ENCODE data around the gene PGAM4.

PGAM4 gene

DNA sequence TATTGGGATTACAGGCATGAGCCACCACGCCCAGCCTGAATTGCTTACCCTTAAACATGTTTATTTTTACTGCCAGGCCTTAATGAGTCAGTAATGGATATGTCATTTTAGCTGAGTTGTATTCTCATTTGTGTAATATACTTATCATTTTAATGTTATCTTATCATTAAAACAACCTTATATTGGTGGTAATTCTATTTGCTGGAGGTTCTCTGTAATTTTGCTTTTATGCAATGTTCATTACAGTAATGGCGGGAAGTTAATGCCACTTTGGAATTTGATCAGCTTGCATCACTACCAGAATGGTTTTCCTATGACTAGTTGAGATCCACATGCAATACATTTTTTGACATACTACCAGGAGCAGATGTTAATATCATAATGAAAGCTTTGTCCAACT lies 6.3 kb upstream of the PGAM4 start:
- H4K20me1 ChIP-seq (ENCODE audit: insufficient read depth, low read length): no peaks in the 10 kb centered on the region
- no peak overlapping the region for H3K27ac ChIP-seq (ENCODE audit: low read length)
- H3K9ac ChIP-seq (ENCODE audit: low read length): no peak overlapping the region
- no peak overlapping the region for H3K4me3 ChIP-seq (ENCODE audit: low read length)
- H3K27me3 ChIP-seq (ENCODE audit: low read depth, low read length): no peaks in the 10 kb centered on the region
- H3K4me1 ChIP-seq (ENCODE audit: low read length): no peaks in the 10 kb centered on the region
- no peak overlapping the region for H2AFZ ChIP-seq (ENCODE audit: low read depth, low read length)
- TF ChIP-seq EZH2phosphoT487 (IDR thresholded peaks at IDR 0.05; ENCODE audit: low read depth): no peak
- TF ChIP-seq, protein P1, sequence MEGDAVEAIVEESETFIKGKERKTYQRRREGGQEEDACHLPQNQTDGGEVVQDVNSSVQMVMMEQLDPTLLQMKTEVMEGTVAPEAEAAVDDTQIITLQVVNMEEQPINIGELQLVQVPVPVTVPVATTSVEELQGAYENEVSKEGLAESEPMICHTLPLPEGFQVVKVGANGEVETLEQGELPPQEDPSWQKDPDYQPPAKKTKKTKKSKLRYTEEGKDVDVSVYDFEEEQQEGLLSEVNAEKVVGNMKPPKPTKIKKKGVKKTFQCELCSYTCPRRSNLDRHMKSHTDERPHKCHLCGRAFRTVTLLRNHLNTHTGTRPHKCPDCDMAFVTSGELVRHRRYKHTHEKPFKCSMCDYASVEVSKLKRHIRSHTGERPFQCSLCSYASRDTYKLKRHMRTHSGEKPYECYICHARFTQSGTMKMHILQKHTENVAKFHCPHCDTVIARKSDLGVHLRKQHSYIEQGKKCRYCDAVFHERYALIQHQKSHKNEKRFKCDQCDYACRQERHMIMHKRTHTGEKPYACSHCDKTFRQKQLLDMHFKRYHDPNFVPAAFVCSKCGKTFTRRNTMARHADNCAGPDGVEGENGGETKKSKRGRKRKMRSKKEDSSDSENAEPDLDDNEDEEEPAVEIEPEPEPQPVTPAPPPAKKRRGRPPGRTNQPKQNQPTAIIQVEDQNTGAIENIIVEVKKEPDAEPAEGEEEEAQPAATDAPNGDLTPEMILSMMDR (IDR thresholded peaks at IDR 0.05; ENCODE audit: low read depth, low read length): no peak
- H3K36me3 ChIP-seq (replicated peaks; ENCODE audit: low read depth, low read length): no peaks in the 10 kb centered on the region
- no peaks in the 10 kb centered on the region for H3K9me3 ChIP-seq (ENCODE audit: insufficient read depth, low read length)
- no peak overlapping the region for H3K4me2 ChIP-seq (ENCODE audit: low read length)
- no peaks in the 10 kb centered on the region for H3K79me2 ChIP-seq (ENCODE audit: low read length)

DNA sequence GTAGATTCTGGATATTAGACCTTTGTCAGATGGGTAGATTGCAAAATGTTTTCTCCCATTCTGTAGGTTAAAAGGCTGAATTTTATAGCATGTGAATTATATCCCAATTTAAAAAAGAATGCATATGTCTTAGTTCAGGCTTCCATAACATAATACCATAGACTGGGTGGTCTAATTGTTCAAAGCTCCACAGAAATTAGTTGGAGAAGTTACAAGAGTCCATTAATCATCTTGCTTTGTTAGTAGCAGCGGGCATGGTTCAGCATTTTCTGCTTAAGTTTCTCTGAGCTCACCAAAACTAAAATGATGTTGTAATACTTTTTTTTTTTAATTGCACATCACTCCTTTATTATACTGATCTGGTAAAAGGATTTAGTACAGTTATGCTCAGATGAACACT lies 1.8 kb downstream of the PGAM4 start:
- H3K9ac ChIP-seq (ENCODE audit: low read length): no peak overlapping the region
- TF ChIP-seq, protein P1 (IDR thresholded peaks at IDR 0.05; ENCODE audit: low read depth, low read length): no peak
- no peak for TF ChIP-seq EZH2phosphoT487 (IDR thresholded peaks at IDR 0.05; ENCODE audit: low read depth)

DNA sequence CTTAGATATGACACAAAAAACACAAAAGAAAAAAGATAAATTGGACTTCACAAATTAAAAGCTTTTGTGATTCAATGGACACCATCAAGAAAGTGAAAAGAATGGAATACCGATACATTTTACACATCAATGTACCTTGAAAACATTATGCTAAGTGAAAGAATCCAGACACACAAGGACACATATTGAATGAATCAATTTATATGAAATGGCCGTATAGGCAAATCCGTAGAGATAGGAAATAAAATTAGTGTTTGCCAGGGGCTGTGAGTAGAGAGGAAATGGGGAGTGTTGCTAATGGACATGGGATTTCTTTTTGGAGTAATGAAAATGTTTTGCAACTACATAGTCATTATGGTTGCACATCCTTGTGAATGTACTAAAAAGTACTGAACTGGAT lies 3.1 kb downstream of the PGAM4 start:
- Histone ChIP-seq H3K4me3 (ENCODE audit: low read length) (no peak overlapping the region), H3K27me3 (ENCODE audit: low read depth, low read length) (no peaks in the 10 kb centered on the region), H3K9me3 (ENCODE audit: insufficient read depth, low read length) (no peaks in the 10 kb centered on the region), H3K79me2 (ENCODE audit: low read length) (no peaks in the 10 kb centered on the region), H3K36me3 (replicated peaks; ENCODE audit: low read depth, low read length) (no peaks in the 10 kb centered on the region), H4K20me1 (ENCODE audit: insufficient read depth, low read length) (no peaks in the 10 kb centered on the region), H3K4me1 (ENCODE audit: low read length) (no peaks in the 10 kb centered on the region), H3K4me2 (ENCODE audit: low read length) (no peak overlapping the region), H3K27ac (ENCODE audit: low read length) (no peak overlapping the region), H3K9ac (ENCODE audit: low read length) (no peak overlapping the region), H2AFZ (ENCODE audit: low read depth, low read length) (no peak overlapping the region)
- TF ChIP-seq, protein P1 (IDR thresholded peaks at IDR 0.05; ENCODE audit: low read depth, low read length): no peak
- no peak for TF ChIP-seq EZH2phosphoT487 (IDR thresholded peaks at IDR 0.05; ENCODE audit: low read depth)

More for the DNA sequence above, 1.8 kb downstream of the PGAM4 start:
- H3K4me1 ChIP-seq (ENCODE audit: low read length): no peaks in the 10 kb centered on the region
- H3K79me2 ChIP-seq (ENCODE audit: low read length): no peaks in the 10 kb centered on the region
- no peak overlapping the region for H2AFZ ChIP-seq (ENCODE audit: low read depth, low read length)
- no peak overlapping the region for H3K27ac ChIP-seq (ENCODE audit: low read length)
- H3K9me3 ChIP-seq (ENCODE audit: insufficient read depth, low read length): no peaks in the 10 kb centered on the region
- H3K27me3 ChIP-seq (ENCODE audit: low read depth, low read length): no peaks in the 10 kb centered on the region
- no peak overlapping the region for H3K4me3 ChIP-seq (ENCODE audit: low read length)
- no peaks in the 10 kb centered on the region for H3K36me3 ChIP-seq (replicated peaks; ENCODE audit: low read depth, low read length)
- no peak overlapping the region for H3K4me2 ChIP-seq (ENCODE audit: low read length)
- H4K20me1 ChIP-seq (ENCODE audit: insufficient read depth, low read length): no peaks in the 10 kb centered on the region

DNA sequence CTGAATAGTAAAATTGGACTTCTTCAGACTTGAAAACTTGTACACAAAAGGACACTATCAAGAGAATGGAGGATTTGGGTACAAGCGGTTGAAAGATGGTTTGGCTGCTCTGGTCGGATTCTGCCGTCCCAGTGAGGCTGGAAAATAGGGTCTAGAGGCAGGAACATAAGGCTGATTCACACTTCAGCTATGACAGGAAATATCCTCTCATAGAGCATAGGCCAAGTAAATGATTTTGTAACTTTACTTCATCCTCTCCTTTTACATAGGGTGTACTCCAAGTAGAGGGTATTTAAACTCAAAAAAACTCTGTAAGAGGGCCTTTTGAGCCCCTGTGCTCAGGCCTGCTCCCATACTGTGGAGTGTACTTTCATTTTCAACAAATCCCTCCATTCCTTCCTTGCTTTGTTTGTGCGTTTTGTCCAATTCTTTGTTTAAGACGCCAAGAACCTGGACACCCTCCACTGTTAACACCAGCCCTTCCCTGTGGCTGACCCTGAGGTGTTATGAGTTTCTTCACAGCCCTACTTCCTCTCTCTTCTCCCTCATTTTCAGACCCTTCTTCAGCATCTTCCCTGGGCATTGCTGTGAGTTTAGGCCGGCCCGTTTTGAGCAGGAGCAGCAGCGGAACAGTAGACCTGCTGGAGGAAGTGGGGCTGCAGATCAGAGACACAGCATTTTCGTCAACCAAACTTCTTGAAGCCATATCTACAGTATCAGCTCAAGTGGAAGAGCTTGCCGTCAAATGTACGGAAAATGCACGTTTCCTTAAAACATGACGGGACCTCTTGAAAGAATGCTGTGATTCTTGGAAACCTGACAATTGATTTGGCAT lies 7.2 kb downstream of the PGAM4 start:
- no peak overlapping the region for H3K4me2 ChIP-seq (ENCODE audit: low read length)
- H3K9me3 ChIP-seq (ENCODE audit: insufficient read depth, low read length): no peaks in the 10 kb centered on the region
- no peak overlapping the region for H2AFZ ChIP-seq (ENCODE audit: low read depth, low read length)
- H3K4me1 ChIP-seq (ENCODE audit: low read length): no peaks in the 10 kb centered on the region
- no peaks in the 10 kb centered on the region for H3K36me3 ChIP-seq (replicated peaks; ENCODE audit: low read depth, low read length)
- no peaks in the 10 kb centered on the region for H4K20me1 ChIP-seq (ENCODE audit: insufficient read depth, low read length)
- H3K79me2 ChIP-seq (ENCODE audit: low read length): no peaks in the 10 kb centered on the region
- TF ChIP-seq, protein P1 (IDR thresholded peaks at IDR 0.05; ENCODE audit: low read depth, low read length): no peak
- TF ChIP-seq EZH2phosphoT487 (IDR thresholded peaks at IDR 0.05; ENCODE audit: low read depth): no peak
- H3K4me3 ChIP-seq (ENCODE audit: low read length): no peak overlapping the region
- H3K27me3 ChIP-seq (ENCODE audit: low read depth, low read length): no peaks in the 10 kb centered on the region
- H3K27ac ChIP-seq (ENCODE audit: low read length): no peak overlapping the region
- H3K9ac ChIP-seq (ENCODE audit: low read length): no peak overlapping the region

All from OCI-LY3 (cell line).